Lower leg skin (tissue), 4 donors: Measurements from ENCODE around the gene HIRA. TPM values are rescaled to one million over a fixed set of nuclear protein-coding genes. Genes with fewer than 3 reads are reported as not detected.

Experiments
- DNase-seq, 2 donors: peaks; one replicate each; pipeline ENCODE4 v3.0.0-alpha.2; 2019; ENCODE audit warnings: low spot score in 2 of 2
- H3K4me3 ChIP-seq: fragments of 200-600 bp; sonication (generic); 2 replicates; pipeline ENCODE4 v1.5.1; 2017; ENCODE audit warnings: mild to moderate bottlenecking, low read depth; ENCODE audit not compliant: poor library complexity, severe bottlenecking
- POLR2A ChIP-seq, 2 donors: fragments of 450-650 bp; IDR thresholded peaks; one replicate each; pipeline ENCODE4 v1.6.1; 2016 to 2017; ENCODE audit warnings: antibody characterized with exemption in 2 of 2, mild to moderate bottlenecking in 1 of 2, moderate library complexity in 1 of 2
- WGBS, 2 donors: methylation state at CpG; one replicate each; pipeline ENCODE4 v1.1.5; 2018; 5-methylcytosine and 5-hydroxymethylcytosine counted together
- intact Hi-C: fragments of 100-400 bp; cut with DNase I; formaldehyde crosslinking; loops from one replicate; pipeline ENCODE4 v1.15.0; 2023; ENCODE audit warnings: low total_unique reads
- total RNA-seq, 4 donors: library from RNA; depleted of rRNA; stranded (reverse); fragments of >200 nt; gene quantifications; one replicate each; pipeline ENCODE4 v1.1.0, GENCODE V29; 2016
- TF ChIP-seq, protein P1 (sequence below), 3 donors: fragments of 450-650 bp; IDR thresholded peaks; one replicate each; pipeline ENCODE4 v1.5.1; 2016; ENCODE audit warnings: antibody characterized with exemption in 3 of 3, mild to moderate bottlenecking in 3 of 3, moderate library complexity in 2 of 3

Gene HIRA
- total RNA-seq, 4 donors from 2014 or later = 11.5 to 21.1 (median 18.2) TPM

DNA sequence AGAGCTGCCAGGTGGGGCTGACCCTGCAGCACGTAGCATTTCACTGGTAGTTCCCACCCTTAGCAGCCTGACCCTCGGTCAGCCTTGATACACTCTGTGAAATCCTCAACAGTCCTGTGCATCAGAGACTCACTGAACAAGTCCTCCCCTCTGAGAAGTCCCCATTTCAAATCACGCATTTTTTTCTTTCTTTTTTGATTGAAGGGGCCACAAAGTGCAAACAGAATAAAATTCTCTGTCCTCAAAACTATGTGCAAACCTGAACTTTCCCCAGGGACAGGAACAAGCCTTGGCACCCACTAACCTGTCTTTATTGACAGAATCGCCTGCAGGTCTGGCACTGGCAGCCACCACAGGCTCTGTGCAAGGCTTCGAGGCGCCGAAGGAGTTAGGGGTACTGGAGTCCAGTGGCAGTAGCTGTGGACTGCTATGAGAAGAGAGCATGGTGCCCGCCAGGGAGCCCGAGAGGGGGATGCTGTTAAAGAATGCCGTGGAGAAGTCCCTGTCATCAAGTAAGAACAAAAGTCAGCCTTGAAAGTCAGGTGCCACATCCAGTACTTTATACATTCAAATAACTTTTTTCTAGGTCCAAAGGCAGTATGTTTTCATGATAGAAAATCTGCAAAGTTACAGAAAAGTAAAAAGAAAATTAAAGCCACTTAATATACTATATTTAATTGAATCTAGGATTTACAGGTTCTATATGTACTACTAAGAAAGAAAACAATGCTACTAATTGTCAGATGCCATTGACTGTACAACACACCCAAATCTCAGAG is 53.8 kb downstream of the HIRA start:
- peak in 1 of 2 donors; percentile 39 for DNase-seq
- TF ChIP-seq, protein P1, sequence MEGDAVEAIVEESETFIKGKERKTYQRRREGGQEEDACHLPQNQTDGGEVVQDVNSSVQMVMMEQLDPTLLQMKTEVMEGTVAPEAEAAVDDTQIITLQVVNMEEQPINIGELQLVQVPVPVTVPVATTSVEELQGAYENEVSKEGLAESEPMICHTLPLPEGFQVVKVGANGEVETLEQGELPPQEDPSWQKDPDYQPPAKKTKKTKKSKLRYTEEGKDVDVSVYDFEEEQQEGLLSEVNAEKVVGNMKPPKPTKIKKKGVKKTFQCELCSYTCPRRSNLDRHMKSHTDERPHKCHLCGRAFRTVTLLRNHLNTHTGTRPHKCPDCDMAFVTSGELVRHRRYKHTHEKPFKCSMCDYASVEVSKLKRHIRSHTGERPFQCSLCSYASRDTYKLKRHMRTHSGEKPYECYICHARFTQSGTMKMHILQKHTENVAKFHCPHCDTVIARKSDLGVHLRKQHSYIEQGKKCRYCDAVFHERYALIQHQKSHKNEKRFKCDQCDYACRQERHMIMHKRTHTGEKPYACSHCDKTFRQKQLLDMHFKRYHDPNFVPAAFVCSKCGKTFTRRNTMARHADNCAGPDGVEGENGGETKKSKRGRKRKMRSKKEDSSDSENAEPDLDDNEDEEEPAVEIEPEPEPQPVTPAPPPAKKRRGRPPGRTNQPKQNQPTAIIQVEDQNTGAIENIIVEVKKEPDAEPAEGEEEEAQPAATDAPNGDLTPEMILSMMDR (IDR thresholded peaks at IDR 0.05) = no peak
- TF ChIP-seq POLR2A (IDR thresholded peaks at IDR 0.05) = no peak
- 85 to 89% methylated on average over 10 of the region's 10 CpGs for WGBS, 2 donors
- intact Hi-C loops = no loop called here
- no peak overlapping the region for H3K4me3 ChIP-seq

DNA sequence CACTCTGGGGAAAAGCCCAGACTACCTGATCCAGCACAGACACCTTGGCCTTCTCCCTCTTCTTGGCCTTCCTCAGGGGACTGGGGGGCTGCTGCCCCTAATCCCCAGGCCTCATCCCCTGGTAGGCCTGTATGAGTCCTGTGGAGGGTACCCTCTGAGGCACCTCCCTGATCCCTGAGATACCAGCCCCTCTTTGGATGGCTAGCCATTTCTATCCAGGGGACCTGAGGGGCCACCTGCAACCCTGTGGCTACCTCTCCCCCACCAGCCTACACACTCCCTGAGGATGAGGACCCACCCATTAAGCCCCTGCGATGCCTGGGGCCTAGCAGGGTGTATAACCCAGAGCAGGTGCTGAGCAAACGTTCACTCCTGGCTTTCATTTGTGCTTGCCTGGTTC is 54.6 kb downstream of the HIRA start:
- intact Hi-C loops = no loop called here
- 92% methylated on average over 2 of the region's 2 CpGs for WGBS, 2 donors
- no peak for TF ChIP-seq POLR2A (IDR thresholded peaks at IDR 0.05)
- TF ChIP-seq, protein P1 (IDR thresholded peaks at IDR 0.05) = no peak
- DNase-seq = no peak
- no peak overlapping the region for H3K4me3 ChIP-seq

DNA sequence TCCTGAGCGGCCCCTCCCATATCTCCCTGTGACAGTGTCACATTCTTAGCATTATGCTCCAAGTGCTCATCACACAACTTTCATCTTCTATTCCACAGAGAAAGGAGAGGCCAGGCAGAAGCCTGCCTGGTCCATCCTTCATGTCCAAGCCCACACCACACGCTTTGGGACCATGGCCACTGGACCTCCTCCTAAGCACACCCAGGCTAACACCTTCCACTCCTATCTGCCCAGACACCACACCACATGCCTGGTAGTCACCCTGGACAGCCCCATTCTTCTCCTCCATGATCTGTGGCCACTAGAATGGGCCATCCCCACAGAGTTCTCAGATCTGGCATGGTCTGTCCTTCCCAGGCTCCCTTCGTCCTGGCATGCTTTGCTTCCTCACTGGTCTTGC is 55.3 kb downstream of the HIRA start:
- intact Hi-C loops = no loop called here
- DNase-seq = no peak
- H3K4me3 ChIP-seq = no peak overlapping the region
- TF ChIP-seq, protein P1 (IDR thresholded peaks at IDR 0.05) = no peak
- TF ChIP-seq POLR2A (IDR thresholded peaks at IDR 0.05) = no peak
- WGBS, 2 donors = 90 to 98% methylated on average over 3 of the region's 3 CpGs

DNA sequence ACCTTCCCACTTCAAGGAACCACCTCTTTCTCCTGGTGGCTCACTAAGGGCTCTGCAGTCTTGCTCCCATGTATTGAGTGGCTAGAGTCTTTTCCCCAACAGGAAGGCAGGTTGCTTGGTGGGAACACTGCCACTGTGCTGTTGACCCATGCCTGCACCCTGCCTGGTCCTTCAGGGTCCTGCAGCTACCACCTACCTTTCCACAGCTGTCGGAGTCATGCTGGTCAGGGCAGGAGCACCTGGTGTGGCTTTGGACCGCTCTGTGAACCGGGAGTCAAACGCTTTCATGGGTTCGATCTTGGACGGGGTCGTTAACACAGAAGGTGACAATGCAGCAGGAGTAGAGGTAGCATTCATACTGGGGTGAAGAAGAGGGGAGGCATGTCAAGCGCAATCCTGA is 56.1 kb downstream of the HIRA start:
- no peak for TF ChIP-seq POLR2A (IDR thresholded peaks at IDR 0.05)
- TF ChIP-seq, protein P1 (IDR thresholded peaks at IDR 0.05) = no peak
- no peak for DNase-seq
- no peak overlapping the region for H3K4me3 ChIP-seq
- intact Hi-C loops = no loop called here
- 98% methylated on average over 8 of the region's 8 CpGs for WGBS, 2 donors

DNA sequence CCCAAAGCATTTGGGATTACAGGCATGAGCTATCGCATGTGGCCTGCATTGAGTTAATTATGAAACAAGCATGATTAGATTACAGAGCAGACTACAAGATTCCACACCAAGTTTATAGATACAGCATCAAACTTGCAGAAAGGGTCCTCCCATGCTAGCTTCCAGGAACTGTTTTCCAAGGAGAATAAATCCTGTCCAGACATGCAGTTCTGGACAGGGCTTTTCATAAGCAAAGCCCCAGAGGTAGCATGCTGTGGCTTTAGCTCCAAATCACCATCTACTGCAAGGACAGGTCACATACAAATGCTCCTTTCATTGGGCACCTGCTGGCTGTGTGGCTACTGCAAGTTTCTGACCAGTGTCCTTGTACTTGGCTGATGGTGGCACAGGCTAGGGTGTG is 57.1 kb downstream of the HIRA start:
- intact Hi-C loops = no loop called here
- no peak for DNase-seq
- TF ChIP-seq POLR2A (IDR thresholded peaks at IDR 0.05) = no peak
- TF ChIP-seq, protein P1 (IDR thresholded peaks at IDR 0.05) = no peak
- no peak overlapping the region for H3K4me3 ChIP-seq
- WGBS, 2 donors = 88 to 100% methylated on average over 1 of the region's 1 CpG

DNA sequence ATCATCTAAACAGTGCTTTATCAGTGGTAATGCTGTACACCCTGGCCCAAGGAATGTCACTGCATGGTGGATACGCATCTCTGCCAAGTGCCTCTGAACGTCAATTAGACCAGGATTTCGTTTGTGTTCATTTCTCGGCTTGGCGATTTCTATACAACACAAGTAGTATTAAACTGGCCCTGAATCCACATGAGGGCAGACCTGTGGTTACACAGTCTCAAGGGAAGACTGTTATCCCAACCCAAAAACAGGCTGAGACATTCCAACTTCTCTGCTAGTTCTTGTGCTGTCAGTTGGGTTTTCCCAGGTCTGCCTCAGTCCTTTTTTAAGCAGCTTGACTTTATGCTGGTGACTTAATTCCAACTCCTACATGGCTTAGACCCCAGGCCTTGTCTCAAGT is 58.1 kb downstream of the HIRA start:
- H3K4me3 ChIP-seq = no peak overlapping the region
- intact Hi-C loops = no loop called here
- TF ChIP-seq, protein P1 (IDR thresholded peaks at IDR 0.05) = no peak
- no peak for TF ChIP-seq POLR2A (IDR thresholded peaks at IDR 0.05)
- 94 to 97% methylated on average over 5 of the region's 5 CpGs for WGBS, 2 donors
- no peak for DNase-seq
